HL-60/S4 (cell line): Measurements from ENCODE around the gene AFAP1L2.

Experiments used
- in situ Hi-C: fragments of 300-500 bp; cut with MboI; formaldehyde crosslinking; loops from 2 replicates; pipeline ENCODE4 v1.14.3; 2022; ENCODE audit warnings: low sequenced_read_pairs

AFAP1L2 gene

GRCh38 chr10:114276066-114276465 is 128.2 kb downstream of the AFAP1L2 start:
- in situ Hi-C loops, result no loop called here

- in situ Hi-C loops, result no loop called here
Measured at GRCh38 chr10:114274616-114275453, 129.5 kb downstream of the AFAP1L2 start.

DNA sequence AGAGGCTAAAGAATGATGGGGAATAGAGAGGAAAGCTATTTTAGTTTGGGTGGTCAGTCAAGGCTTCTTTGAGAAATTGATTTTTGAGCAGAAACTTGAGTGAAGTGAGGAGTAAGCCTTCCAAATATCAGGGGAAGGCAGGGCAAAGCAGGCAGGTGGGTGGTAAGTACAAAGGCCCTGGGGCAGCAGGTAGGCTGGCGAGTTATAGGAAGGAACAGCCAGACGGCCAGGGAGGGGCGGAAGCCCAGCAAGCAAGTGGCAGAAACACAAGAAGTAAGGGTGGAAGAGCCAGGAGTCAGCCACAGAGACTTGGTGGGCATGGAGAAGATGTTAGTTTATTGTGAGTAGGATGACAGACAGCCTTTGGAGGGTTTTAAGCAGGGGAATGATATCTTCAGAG is 130.4 kb downstream of the AFAP1L2 start:
- in situ Hi-C loops, result no loop called here

- in situ Hi-C loops, result no loop called here
Measured at GRCh38 chr10:114272696-114273095, 131.6 kb downstream of the AFAP1L2 start.

DNA sequence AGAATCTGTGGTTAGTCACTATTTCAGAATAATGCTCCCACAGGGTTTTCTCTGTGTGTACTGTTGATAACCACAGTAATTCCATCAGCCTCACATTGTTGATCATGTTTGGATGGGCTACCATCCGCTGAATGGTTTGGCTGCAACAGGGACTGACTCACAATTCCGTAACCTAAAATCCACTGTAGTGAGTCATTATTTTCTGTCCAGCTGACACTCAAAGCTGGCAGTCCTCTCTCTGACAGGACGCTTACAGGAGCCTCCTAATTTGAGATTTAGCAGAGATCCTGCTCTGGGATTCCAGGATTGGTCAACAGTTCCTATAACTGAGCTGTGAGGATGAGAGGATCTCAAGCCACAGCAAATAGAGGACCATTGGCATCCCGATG is 132.5 kb downstream of the AFAP1L2 start:
- in situ Hi-C loops, result no loop called here

- in situ Hi-C loops, result no loop called here
Measured at GRCh38 chr10:114271075-114271778, 133.1 kb downstream of the AFAP1L2 start.

DNA sequence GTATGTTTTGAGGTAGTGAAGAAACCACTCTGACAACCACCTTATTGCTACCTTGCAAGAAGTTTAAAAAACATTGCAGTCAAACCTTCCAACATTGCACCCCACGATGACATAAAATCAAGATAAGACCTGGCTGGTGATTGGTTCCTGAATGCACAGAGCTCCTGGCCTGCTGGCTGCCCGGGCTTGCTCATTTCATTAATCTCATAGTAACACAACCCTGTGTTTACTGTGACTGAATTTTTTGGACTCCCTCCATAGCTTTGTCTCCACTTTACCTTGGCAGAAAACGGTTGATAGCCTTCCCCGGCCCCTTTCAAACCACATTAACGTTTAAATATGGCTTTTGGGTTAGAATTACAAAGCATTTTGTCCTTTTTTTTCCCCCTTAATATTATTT is 137.8 kb downstream of the AFAP1L2 start:
- in situ Hi-C loops, result no loop called here

DNA sequence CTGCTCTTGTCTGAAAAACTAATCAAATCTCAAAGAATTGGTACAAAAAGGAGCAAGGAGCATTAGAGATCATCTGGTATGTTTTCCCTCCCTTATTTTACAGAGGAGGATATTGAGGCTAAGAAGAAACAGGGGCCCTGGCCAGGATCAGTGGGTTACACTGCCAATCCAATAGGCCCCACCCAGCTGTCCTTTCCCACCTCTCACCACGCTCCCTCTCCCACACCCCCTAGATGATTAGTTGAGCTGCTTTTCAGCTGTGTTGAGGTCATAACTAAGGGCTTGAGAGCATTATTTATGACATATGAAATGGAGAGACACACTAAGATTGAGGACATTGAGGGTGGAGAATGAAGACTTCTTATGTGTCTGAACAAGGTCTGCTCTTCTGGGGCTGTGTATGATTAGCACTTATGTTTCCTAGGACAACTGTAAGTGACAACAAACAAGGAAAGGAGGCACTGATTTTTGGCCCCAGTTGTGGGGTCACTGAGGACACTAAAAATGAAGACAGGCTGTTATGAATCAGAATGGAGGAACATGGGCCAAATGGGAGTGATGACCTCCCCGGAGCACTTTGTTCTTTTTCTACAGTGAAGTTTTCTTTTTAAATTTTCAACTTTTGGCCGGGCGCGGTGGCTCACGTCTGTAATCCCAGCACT is 138.8 kb downstream of the AFAP1L2 start:
- in situ Hi-C loops, result no loop called here

- in situ Hi-C loops, result no loop called here
Measured at GRCh38 chr10:114262496-114262895, 141.8 kb downstream of the AFAP1L2 start.

GRCh38 chr10:114261076-114261475 is 143.2 kb downstream of the AFAP1L2 start:
- in situ Hi-C loops, result no loop called here

DNA sequence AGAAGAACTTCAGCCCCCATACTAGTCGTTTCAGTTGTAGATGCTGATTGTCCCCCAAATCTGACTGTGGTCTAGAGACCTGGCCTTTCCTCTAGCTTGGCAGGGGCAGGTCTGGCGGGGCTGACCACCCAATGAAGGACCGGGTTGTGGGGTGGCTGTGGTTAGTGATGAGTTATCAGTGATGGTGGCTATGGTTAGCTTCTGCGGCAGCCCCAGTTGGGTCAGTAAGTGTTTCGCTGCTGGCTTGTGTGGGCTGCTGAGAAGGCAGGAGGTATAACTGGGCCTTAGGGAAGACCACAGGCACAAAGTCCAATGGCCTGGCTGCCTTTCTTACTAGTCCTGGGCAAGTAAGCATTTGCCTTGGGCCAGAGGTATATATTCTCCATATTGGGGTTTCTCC is 143.9 kb downstream of the AFAP1L2 start:
- in situ Hi-C loops, result no loop called here

- in situ Hi-C loops, result no loop called here
Measured at GRCh38 chr10:114259824-114260223, 144.5 kb downstream of the AFAP1L2 start.

- in situ Hi-C loops, result no loop called here
Measured at GRCh38 chr10:114258274-114258840, 145.9 kb downstream of the AFAP1L2 start.

DNA sequence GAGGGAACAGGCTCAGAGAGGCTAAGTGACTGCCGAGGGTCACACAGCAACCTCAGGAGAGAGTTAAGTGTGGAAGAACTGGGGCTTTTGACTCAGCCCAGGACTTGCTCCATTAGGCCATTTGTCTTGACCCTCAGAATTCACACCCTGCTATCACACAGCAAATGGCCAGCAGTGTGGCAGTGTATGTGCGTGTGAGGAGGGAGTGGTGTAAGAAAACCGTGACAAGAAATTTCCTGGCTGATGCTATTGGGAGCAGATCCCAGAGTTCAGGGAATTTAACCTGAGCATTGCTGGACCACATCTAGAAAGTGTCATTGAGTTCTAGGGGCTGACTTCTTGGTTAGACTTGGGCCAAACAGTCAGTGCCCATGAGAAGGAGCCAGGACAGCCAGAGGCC is 146.8 kb downstream of the AFAP1L2 start:
- in situ Hi-C loops, result no loop called here

GRCh38 chr10:114256822-114257221 is 147.5 kb downstream of the AFAP1L2 start:
- in situ Hi-C loops, result no loop called here

DNA sequence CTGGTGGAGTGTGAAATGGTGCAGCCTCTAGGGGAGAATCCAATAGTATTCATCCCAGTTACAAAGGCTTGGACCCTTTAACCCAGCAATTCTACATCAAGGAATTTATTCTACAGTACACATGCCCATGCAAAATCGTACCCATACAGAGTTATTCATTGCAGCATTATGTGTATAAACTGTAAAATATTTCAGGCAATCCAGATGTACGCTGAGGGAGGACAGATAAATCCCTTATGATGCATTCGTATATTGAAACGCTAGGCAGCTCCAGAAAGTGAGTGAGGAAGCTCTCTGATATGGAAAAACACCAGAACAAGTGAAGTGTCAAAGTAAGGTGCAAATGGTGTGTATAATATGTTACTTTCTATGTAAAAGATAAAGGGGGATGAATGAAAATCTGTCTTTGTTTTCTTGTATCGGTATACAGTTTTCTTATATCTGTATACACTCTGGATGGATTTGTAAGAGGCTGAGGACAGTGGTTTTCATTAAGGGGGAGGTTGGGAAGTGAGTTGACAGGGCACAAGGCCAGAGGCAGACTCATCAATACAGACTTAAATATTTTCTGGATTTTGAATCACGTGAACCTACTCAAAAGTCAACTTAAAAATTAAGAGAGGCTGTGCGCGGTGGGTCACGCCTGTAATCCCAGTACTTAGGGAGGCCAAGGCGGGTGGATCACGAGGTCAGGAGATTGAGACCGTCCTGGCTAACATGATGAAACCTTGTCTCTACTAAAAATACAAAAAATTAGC is 148.1 kb downstream of the AFAP1L2 start:
- in situ Hi-C loops, result no loop called here

- in situ Hi-C loops, result no loop called here
Measured at GRCh38 chr10:114255227-114255626, 149.1 kb downstream of the AFAP1L2 start.

DNA sequence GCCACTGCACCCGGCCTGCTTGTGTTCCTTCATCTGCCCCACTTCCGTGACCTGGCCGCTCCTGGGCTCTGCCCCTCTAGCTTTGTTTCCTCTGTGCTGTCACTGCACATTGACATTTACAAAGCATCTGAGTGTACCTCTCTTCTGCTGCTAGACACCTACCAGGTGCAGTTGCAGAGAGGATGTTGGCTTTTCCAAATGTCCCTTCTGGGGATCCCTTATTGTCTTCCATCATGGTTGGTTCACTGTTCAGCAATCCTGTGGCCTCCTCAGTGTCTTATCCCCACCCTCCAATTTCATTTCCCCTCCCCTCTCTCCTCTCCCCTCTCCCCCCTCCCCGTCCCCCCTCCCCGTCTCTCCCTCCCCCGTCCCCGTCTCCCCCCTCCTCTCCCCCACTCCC is 151.4 kb downstream of the AFAP1L2 start:
- in situ Hi-C loops, result no loop called here

DNA sequence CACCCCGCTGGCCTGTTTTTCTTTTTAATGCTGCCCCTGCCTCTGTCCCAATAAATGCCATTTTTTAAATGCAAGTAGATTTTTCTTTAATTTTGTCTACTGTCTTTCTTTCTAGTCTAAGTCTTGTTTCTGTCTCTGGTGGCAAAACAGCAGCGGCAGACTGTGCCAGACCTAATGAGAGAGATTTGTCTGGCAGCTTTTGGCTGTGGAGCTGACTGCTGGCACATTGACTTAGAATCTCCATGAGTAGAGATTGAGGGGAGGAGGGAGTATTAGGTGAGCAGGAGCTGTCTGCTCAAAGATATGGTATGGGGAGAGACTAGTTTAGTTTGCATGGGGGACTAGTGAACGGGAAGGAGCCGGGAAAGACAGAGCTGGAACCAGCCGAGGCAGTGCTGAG is 152.2 kb downstream of the AFAP1L2 start:
- in situ Hi-C loops, result no loop called here

- in situ Hi-C loops, result no loop called here
Measured at GRCh38 chr10:114250716-114251115, 153.6 kb downstream of the AFAP1L2 start.

- in situ Hi-C loops, result no loop called here
Measured at GRCh38 chr10:114250236-114250635, 154.1 kb downstream of the AFAP1L2 start.
